ENCODE data around the gene ISLR. TPM values are rescaled to one million over a fixed set of nuclear protein-coding genes. Genes with fewer than 3 reads are reported as not detected.
"Not testable (repeated sequence)": the region's sequence is repeated elsewhere in the genome, so short reads cannot be mapped to it uniquely, and the experiment has no call there.

The ISLR gene
- polyA plus RNA-seq, 2 donors, result 2.3 to 5.3 TPM

DNA sequence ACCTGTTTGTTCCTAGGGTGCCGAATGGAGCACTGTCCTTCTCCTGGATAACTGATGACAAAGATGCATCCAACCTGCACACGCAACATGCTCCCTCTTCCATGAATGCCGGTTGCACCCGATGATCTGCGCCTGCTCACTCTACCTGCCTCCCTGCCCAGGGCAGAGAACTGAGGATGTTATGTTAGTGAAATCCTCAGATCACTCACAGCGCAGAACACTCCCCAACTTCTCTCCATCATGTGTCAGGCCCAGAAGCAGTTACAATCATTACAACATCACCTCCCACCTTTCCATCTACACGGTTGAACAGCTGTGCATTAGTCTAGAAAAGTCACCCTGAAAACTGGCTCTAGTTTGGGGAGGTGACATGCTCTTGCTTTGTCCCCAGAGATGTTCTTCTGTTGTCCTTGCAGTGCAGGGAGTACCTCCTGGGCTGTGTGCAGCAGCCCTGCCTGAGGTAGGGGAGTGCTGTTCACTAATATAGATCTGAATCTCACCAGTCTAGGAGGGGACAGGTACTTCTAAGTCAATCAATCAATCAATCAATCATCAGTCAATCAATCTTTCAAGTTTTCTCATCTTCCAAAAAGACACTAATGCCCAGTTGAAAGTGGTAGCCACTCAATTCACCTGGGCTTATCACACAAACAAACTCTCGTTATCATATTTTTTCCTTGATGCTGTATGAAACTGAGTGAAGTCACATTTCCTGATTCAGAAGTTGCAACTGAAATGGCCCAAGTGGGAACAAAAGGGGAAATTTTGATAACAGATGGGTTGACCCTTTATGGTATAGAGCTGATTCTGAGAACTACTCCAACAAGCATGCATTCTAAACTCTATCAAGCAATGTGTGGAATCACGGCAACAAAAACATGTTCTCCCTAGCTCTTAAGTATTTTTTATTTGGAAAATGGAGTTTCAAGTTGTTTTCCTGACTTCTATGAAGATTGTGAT lies 15.4 kb upstream of the ISLR start:
- H3K27me3 ChIP-seq (ENCODE audit: control insufficient read depth in 1 of 2, insufficient read depth in 2 of 2, low read length in 2 of 2), result no peaks in the 10 kb centered on the region
- WGBS, 2 donors, result 91 to 92% methylated on average over 9 of the region's 9 CpGs
- H3K4me3 ChIP-seq (ENCODE audit: low read depth in 1 of 2, low read length in 2 of 2), result no peak overlapping the region
- no peak overlapping the region for H3K27ac ChIP-seq (ENCODE audit: low read depth in 2 of 2, low read length in 1 of 2)
- no peaks in the 10 kb centered on the region for H3K36me3 ChIP-seq (ENCODE audit: control insufficient read depth in 2 of 2, insufficient read depth in 2 of 2, low read length in 1 of 2)
- H3K9me3 ChIP-seq (ENCODE audit: control insufficient read depth in 2 of 2, insufficient read depth in 1 of 2, low read depth in 1 of 2, low read length in 1 of 2), result no peaks in the 10 kb centered on the region
- peaks cover 0 to 2% of the 10 kb centered on the region in 2 donors for H3K4me1 ChIP-seq (ENCODE audit: control insufficient read depth in 2 of 2, insufficient read depth in 2 of 2, low read length in 1 of 2)

GRCh38 chr15:74158855-74159650 lies 14.5 kb upstream of the ISLR start:
- peaks cover 0 to 2% of the 10 kb centered on the region in 2 donors for H3K4me1 ChIP-seq (ENCODE audit: control insufficient read depth in 2 of 2, insufficient read depth in 2 of 2, low read length in 1 of 2)
- H3K27ac ChIP-seq (ENCODE audit: low read depth in 2 of 2, low read length in 1 of 2), result no peak overlapping the region
- WGBS, 2 donors, result 63 to 66% methylated on average over 5 of the region's 5 CpGs
- H3K9me3 ChIP-seq (ENCODE audit: control insufficient read depth in 2 of 2, insufficient read depth in 1 of 2, low read depth in 1 of 2, low read length in 1 of 2), result no peaks in the 10 kb centered on the region
- H3K4me3 ChIP-seq (ENCODE audit: low read depth in 1 of 2, low read length in 2 of 2), result no peak overlapping the region
- H3K36me3 ChIP-seq (ENCODE audit: control insufficient read depth in 2 of 2, insufficient read depth in 2 of 2, low read length in 1 of 2), result no peaks in the 10 kb centered on the region
- peaks cover 0 to under 1% of the 10 kb centered on the region in 2 donors for H3K27me3 ChIP-seq (ENCODE audit: control insufficient read depth in 1 of 2, insufficient read depth in 2 of 2, low read length in 2 of 2)

- Histone ChIP-seq H3K27ac (ENCODE audit: low read depth in 2 of 2, low read length in 1 of 2) (no peak overlapping the region), H3K27me3 (ENCODE audit: control insufficient read depth in 1 of 2, insufficient read depth in 2 of 2, low read length in 2 of 2) (peaks cover 0 to 2% of the 10 kb centered on the region in 2 donors), H3K4me3 (ENCODE audit: low read depth in 1 of 2, low read length in 2 of 2) (no peak overlapping the region), H3K4me1 (ENCODE audit: control insufficient read depth in 2 of 2, insufficient read depth in 2 of 2, low read length in 1 of 2) (peaks cover 0 to 2% of the 10 kb centered on the region in 2 donors), H3K9me3 (ENCODE audit: control insufficient read depth in 2 of 2, insufficient read depth in 1 of 2, low read depth in 1 of 2, low read length in 1 of 2) (no peaks in the 10 kb centered on the region), H3K36me3 (ENCODE audit: control insufficient read depth in 2 of 2, insufficient read depth in 2 of 2, low read length in 1 of 2) (no peaks in the 10 kb centered on the region)
- 92 to 94% methylated on average over 1 of the region's 1 CpG for WGBS, 2 donors
These were observed 13.7 kb upstream of the ISLR start for GRCh38 chr15:74159773-74160172.

- H3K27ac ChIP-seq (ENCODE audit: low read depth in 2 of 2, low read length in 1 of 2); H3K4me3 ChIP-seq (ENCODE audit: low read depth in 1 of 2, low read length in 2 of 2); H3K9me3 ChIP-seq (ENCODE audit: control insufficient read depth in 2 of 2, insufficient read depth in 1 of 2, low read depth in 1 of 2, low read length in 1 of 2); H3K36me3 ChIP-seq (ENCODE audit: control insufficient read depth in 2 of 2, insufficient read depth in 2 of 2, low read length in 1 of 2); H3K27me3 ChIP-seq (ENCODE audit: control insufficient read depth in 1 of 2, insufficient read depth in 2 of 2, low read length in 2 of 2); H3K4me1 ChIP-seq (ENCODE audit: control insufficient read depth in 2 of 2, insufficient read depth in 2 of 2, low read length in 1 of 2): not testable (repeated sequence)
- WGBS, 2 donors, result 95% methylated on average over 3 of the region's 3 CpGs
These were observed 13.1 kb upstream of the ISLR start for GRCh38 chr15:74160390-74160789.

DNA sequence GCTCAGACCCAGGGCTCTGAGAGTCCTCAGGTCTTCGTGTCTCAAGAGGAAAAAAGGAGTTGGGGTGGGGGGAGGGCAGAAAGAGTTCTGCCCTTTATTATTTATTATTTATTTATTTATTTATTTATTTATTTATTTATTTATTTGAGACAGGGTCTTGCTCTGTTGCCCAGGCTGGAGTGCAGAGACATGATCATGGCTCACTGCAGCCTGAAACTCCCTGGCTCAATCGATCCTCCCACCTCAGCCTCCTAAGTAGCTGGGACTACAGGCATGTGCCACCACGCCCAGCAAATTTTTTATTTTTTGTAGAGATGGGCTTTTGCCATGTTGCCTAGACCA lies 11.3 kb upstream of the ISLR start:
- not testable (repeated sequence) for H3K9me3 ChIP-seq (ENCODE audit: control insufficient read depth in 2 of 2, insufficient read depth in 1 of 2, low read depth in 1 of 2, low read length in 1 of 2); H3K4me3 ChIP-seq (ENCODE audit: low read depth in 1 of 2, low read length in 2 of 2); H3K36me3 ChIP-seq (ENCODE audit: control insufficient read depth in 2 of 2, insufficient read depth in 2 of 2, low read length in 1 of 2); H3K4me1 ChIP-seq (ENCODE audit: control insufficient read depth in 2 of 2, insufficient read depth in 2 of 2, low read length in 1 of 2); H3K27me3 ChIP-seq (ENCODE audit: control insufficient read depth in 1 of 2, insufficient read depth in 2 of 2, low read length in 2 of 2); H3K27ac ChIP-seq (ENCODE audit: low read depth in 2 of 2, low read length in 1 of 2)
- WGBS, 2 donors, result 92 to 93% methylated on average over 3 of the region's 3 CpGs

GRCh38 chr15:74165461-74165860 lies 8.0 kb upstream of the ISLR start:
- 92 to 95% methylated on average over 1 of the region's 1 CpG for WGBS, 2 donors
- Histone ChIP-seq H3K4me3 (ENCODE audit: low read depth in 1 of 2, low read length in 2 of 2) (no peak overlapping the region), H3K9me3 (ENCODE audit: control insufficient read depth in 2 of 2, insufficient read depth in 1 of 2, low read depth in 1 of 2, low read length in 1 of 2) (no peaks in the 10 kb centered on the region), H3K27ac (ENCODE audit: low read depth in 2 of 2, low read length in 1 of 2) (no peak overlapping the region), H3K36me3 (ENCODE audit: control insufficient read depth in 2 of 2, insufficient read depth in 2 of 2, low read length in 1 of 2) (no peaks in the 10 kb centered on the region), H3K27me3 (ENCODE audit: control insufficient read depth in 1 of 2, insufficient read depth in 2 of 2, low read length in 2 of 2) (peaks cover 0 to 2% of the 10 kb centered on the region in 2 donors), H3K4me1 (ENCODE audit: control insufficient read depth in 2 of 2, insufficient read depth in 2 of 2, low read length in 1 of 2) (no peaks in the 10 kb centered on the region)

GRCh38 chr15:74167891-74168331 lies 5.6 kb upstream of the ISLR start:
- H3K4me1 ChIP-seq (ENCODE audit: control insufficient read depth in 2 of 2, insufficient read depth in 2 of 2, low read length in 1 of 2), result no peaks in the 10 kb centered on the region
- H3K9me3 ChIP-seq (ENCODE audit: control insufficient read depth in 2 of 2, insufficient read depth in 1 of 2, low read depth in 1 of 2, low read length in 1 of 2), result no peaks in the 10 kb centered on the region
- H3K4me3 ChIP-seq (ENCODE audit: low read depth in 1 of 2, low read length in 2 of 2), result no peak overlapping the region
- H3K27me3 ChIP-seq (ENCODE audit: control insufficient read depth in 1 of 2, insufficient read depth in 2 of 2, low read length in 2 of 2), result peaks cover 0 to 2% of the 10 kb centered on the region in 2 donors
- H3K27ac ChIP-seq (ENCODE audit: low read depth in 2 of 2, low read length in 1 of 2), result no peak overlapping the region
- WGBS, 2 donors, result 80% methylated on average over 4 of the region's 4 CpGs
- no peaks in the 10 kb centered on the region for H3K36me3 ChIP-seq (ENCODE audit: control insufficient read depth in 2 of 2, insufficient read depth in 2 of 2, low read length in 1 of 2)

DNA sequence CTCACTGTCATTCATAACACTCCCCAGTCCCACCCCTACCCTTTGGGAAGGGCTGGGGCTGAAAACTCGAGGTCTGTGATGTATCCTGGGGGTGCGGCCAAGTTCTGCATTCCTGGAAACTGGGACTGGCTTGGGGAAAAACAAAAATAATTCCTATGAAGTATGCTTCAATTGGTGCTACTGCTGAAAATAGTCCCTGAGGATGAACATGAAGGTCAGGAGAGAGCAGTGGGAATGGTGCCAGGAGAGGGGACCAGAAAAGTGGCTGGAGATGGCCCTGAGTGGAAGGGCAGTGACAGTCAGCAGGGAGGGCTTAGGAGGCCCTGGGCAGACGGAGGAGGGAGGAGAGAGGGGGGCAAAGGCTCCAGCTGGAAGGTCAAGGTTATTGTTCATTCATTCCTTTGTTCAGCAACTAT lies 4.8 kb upstream of the ISLR start:
- no peaks in the 10 kb centered on the region for H3K9me3 ChIP-seq (ENCODE audit: control insufficient read depth in 2 of 2, insufficient read depth in 1 of 2, low read depth in 1 of 2, low read length in 1 of 2)
- H3K27me3 ChIP-seq (ENCODE audit: control insufficient read depth in 1 of 2, insufficient read depth in 2 of 2, low read length in 2 of 2), result peaks cover 0 to 2% of the 10 kb centered on the region in 2 donors
- 39 to 45% methylated on average over 3 of the region's 3 CpGs for WGBS, 2 donors
- H3K4me1 ChIP-seq (ENCODE audit: control insufficient read depth in 2 of 2, insufficient read depth in 2 of 2, low read length in 1 of 2), result peaks cover 0 to 2% of the 10 kb centered on the region in 2 donors
- no peak overlapping the region for H3K27ac ChIP-seq (ENCODE audit: low read depth in 2 of 2, low read length in 1 of 2)
- no peak overlapping the region for H3K4me3 ChIP-seq (ENCODE audit: low read depth in 1 of 2, low read length in 2 of 2)
- H3K36me3 ChIP-seq (ENCODE audit: control insufficient read depth in 2 of 2, insufficient read depth in 2 of 2, low read length in 1 of 2), result no peaks in the 10 kb centered on the region

DNA sequence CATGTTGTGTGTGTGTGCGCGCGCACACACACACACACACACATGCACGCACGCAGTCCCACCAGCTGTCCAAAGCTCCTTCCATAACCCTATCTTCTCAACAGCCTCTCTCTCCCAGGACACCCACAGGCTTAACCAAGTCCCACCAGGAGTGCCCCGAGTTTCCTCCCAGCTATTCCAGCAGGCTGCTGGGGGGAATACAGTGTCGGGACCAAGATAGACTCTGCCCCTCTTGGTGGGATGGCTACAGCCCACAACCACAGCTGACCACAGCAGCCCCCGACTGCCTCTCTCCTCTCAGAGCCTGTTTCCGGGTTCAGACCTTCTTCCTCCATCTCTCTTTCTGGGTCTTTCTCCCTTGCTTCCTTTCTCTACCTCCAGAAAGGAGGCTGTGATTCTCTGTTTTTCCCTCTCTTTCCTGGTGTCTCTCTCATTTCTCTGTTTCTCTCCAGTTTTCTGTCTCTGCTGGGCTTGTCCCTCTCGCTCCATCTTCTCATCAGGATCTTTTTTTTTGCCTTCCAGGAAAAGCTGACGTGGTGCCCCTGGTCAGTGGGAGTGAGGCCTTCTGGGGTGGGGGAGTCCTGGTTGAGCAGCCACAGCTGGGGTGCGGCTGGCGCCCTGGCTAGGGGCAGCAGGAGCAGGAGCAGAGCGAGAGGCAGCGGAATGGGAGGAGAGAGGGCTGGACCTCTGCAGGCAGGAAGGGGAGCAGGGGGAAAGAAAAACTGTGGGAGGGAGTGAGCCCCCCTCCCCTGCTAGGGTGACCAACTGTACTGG lies 3.3 kb upstream of the ISLR start:
- 81 to 82% methylated on average over 15 of the region's 15 CpGs for WGBS, 2 donors
- no peak overlapping the region for H3K27ac ChIP-seq (ENCODE audit: low read depth in 2 of 2, low read length in 1 of 2)

More for the DNA sequence above, 3.3 kb upstream of the ISLR start:
- H3K4me1 ChIP-seq (ENCODE audit: control insufficient read depth in 2 of 2, insufficient read depth in 2 of 2, low read length in 1 of 2), result peaks cover 0 to 3% of the 10 kb centered on the region in 2 donors
- H3K27me3 ChIP-seq (ENCODE audit: control insufficient read depth in 1 of 2, insufficient read depth in 2 of 2, low read length in 2 of 2), result no peaks in the 10 kb centered on the region
- no peaks in the 10 kb centered on the region for H3K9me3 ChIP-seq (ENCODE audit: control insufficient read depth in 2 of 2, insufficient read depth in 1 of 2, low read depth in 1 of 2, low read length in 1 of 2)
- H3K36me3 ChIP-seq (ENCODE audit: control insufficient read depth in 2 of 2, insufficient read depth in 2 of 2, low read length in 1 of 2), result no peaks in the 10 kb centered on the region
- H3K4me3 ChIP-seq (ENCODE audit: low read depth in 1 of 2, low read length in 2 of 2), result no peak overlapping the region
